ENCODE data around the gene IGSF23.
"Not testable (repeated sequence)": the region's sequence is repeated elsewhere in the genome, so short reads cannot be mapped to it uniquely, and the experiment has no call there.

The IGSF23 gene

DNA sequence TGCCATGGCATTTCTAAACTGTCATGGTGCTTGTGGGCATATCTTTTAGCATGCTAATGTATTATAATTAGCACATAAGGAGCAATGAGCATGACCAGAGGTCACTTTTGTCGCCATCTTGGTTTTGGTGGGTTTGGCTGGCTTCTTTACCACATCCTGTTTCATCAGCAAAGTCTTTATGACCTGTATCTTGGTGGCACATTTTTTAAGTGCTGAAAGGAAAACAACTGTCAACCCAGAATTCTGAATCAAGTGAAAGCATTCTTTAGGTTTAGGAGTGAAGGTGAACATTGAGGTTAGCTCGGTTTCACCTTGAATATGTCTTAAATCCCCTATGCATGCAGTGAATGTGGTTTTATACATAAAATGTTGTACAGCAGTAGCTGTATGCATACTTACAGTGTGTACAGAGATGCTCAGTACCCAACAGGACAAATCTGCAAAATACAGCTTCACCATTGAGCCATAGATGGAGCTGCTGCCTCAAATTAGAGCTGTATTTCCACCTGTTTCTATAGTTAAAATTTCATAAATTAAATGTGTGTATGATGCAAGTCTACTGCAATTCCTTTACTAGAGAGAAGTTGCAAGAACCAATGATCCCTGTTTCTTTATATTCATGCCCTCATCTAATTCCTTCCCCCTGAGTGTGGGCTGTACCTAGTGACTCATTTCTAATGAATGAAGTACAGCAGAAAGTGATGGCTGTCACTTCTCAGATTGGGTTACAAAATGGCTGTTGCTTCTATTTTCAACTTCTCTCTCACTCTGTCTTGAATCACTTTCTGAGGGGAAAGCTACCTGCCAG lies 25.2 kb upstream of the IGSF23 start:
- no peak for DNase-seq (ENCODE audit: low spot score)

DNA sequence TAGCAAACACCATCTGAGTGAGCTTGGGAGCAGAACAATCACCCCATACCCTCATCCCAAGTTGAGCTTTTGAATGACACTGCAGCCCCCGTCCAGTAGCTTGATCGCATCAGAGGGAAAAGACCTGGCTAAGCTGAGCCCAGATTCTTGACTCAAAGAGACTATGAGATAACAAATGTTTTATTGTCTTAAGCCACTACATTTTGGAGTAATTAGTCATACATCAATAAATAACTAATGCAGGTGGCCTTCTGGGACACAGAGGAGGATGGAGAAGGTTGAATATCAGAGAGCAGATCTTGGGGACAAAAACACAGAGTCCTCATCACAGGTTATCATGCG lies 24.6 kb upstream of the IGSF23 start:
- DNase-seq (ENCODE audit: low spot score): no peak

GRCh38 chr19:44590245-44591059 lies 22.9 kb upstream of the IGSF23 start:
- DNase-seq (ENCODE audit: low spot score): no peak

GRCh38 chr19:44591340-44591993 lies 21.9 kb upstream of the IGSF23 start:
- not testable (repeated sequence) for DNase-seq (ENCODE audit: low spot score)

DNA sequence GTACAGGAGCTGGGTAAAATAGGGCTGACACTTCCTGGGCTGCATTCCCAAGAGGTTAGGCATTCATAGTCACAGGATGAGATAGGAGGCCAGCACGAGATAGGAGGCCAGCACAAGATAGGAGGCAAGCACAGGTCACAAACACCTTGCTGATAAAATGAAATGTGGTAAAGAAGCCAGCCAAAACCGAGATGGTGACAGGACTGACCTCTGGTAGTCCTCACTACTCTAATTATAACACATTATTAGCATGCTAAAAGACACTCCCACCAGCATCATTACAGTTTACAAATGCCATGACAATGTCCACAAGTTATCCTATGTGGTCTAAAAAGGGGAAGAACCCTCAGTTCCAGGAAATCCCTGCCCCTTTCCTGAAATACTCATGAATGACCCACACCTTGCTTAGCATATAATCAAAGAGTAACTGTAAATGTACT lies 20.9 kb upstream of the IGSF23 start:
- DNase-seq (ENCODE audit: low spot score): no peak

- DNase-seq (ENCODE audit: low spot score): no peak
These were observed 20.1 kb upstream of the IGSF23 start for GRCh38 chr19:44593294-44593693.

DNA sequence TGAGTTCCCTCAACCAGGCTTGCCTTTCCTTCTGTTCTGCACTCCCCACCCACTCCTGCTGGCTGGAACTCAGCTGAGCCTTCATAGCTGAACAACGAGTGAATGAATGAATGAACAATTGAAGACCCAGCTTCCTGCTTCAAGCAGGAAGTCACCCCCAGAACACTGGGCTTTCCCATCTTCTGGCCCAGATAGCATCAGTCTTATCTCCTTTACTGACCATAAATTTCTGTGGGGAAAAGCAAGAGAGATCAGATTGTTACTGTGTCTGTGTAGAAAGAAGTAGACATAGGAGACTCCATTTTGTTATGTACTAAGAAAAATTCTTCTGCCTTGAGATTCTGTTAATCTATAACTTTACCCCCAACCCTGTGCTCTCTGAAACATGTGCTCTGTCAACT lies 19.5 kb upstream of the IGSF23 start:
- DNase-seq (ENCODE audit: low spot score): not testable (repeated sequence)

- no peak for DNase-seq (ENCODE audit: low spot score)
These were observed 16.8 kb upstream of the IGSF23 start for GRCh38 chr19:44596428-44597130.

DNA sequence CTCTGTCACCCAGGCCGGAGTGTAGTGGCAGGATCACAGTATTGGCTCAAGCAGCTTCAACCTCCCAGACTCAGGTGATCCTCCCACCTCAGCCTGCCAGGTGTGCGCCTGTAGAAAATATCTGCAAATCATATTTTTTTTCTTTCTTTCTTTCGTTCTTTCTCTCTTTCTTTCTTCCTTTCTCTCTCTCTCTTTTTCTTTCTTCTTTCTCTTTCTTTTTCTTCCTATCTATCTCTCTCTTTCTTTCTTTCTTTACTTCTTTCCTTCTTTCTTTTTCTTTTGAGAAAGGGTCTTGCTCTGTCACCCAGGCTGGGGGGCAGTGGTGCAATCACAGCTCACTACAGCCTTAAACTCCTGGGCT lies 16.3 kb upstream of the IGSF23 start:
- DNase-seq (ENCODE audit: low spot score): no peak

- no peak for DNase-seq (ENCODE audit: low spot score)
These were observed 15.0 kb upstream of the IGSF23 start for GRCh38 chr19:44598355-44598754.

DNA sequence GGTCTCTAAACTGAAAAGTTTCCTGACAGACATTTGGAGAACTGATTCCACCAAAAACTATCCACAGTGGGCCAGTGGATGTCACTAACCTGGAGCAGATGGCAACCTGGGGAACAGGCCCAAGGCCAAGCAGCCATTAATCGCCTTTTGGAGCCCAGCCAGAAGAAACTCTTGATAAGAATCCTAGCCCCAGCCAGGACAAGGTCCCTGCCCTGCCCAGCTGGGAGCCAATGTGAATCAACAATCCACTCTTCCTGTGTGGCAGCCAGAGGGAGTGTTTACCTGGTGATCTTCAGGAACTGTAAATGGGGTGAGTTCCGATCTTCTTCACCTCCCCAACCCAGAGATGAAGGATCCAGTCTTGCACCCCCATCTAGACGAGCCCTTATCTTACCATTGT lies 14.5 kb upstream of the IGSF23 start:
- DNase-seq (ENCODE audit: low spot score): no peak

GRCh38 chr19:44600466-44600865 lies 12.9 kb upstream of the IGSF23 start:
- DNase-seq (ENCODE audit: low spot score): no peak

- DNase-seq (ENCODE audit: low spot score): no peak
These were observed 11.3 kb upstream of the IGSF23 start for GRCh38 chr19:44602081-44602480.

GRCh38 chr19:44603201-44603945 lies 10.0 kb upstream of the IGSF23 start:
- DNase-seq (ENCODE audit: low spot score): no peak

DNA sequence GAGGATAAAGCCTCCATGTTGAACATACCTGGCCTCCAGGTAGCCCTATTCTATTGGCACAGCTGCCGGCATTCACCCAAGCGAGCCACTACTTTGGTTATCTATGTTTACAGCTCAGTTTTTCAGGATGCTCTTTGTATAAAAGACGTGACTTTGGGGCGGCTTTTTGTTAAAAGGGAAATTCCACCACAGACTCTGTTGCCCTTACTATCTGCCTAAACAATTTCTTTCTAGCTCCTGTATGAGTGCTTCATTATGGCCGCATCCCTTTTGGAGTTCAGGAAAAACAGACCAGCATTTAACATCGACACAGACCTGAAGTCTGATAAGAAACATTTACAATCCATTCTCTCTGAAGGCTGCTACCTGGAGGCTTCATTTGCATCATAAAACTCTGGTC lies 9.1 kb upstream of the IGSF23 start:
- no peak for DNase-seq (ENCODE audit: low spot score)

GRCh38 chr19:44605547-44605946 lies 7.8 kb upstream of the IGSF23 start:
- no peak for DNase-seq (ENCODE audit: low spot score)

GRCh38 chr19:44607049-44607448 lies 6.3 kb upstream of the IGSF23 start:
- no peak for DNase-seq (ENCODE audit: low spot score)

- no peak for DNase-seq (ENCODE audit: low spot score)
These were observed 5.4 kb upstream of the IGSF23 start for GRCh38 chr19:44607917-44608316.

GRCh38 chr19:44608391-44608821 lies 5.0 kb upstream of the IGSF23 start:
- DNase-seq (ENCODE audit: low spot score): no peak

DNA sequence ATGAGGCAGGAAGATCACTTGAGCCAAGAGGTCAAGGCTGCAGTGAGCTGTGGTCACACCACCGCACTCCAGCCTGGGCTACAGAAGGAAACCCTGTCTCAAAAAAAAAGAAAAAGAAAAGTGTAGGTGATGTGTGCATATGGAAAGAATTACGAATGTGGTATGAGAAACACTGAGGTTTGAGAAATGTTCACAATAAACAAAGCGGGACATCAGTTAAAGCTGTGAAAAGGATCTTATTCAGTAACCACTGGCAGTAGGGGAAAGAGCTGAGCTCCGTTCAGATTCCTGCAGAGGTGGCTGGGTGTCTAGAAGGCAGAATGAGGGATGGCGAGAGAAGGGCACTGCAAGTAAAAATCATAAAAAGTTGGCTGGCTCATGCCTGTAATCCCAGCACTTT lies 4.1 kb upstream of the IGSF23 start:
- no peak for DNase-seq (ENCODE audit: low spot score)

DNA sequence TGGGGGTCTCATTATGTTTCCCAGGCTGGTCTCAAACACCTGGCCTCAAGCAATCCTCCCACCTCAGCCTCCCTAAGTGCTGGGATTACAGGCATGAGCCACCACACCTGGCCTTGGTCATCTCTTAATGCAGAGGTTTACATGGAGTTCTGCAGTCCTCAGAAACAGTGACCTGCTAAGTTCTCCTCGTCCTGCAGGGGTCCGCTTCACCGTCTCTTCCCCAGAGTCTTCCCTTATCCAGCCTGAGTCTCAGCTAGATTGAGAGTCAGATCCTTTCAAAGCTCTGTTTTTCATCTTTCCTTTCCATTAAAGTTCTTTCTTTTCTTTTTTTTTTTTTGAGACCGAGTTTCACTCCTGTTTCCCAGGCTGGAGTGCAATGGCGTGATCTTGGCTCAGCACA lies 2.9 kb upstream of the IGSF23 start:
- DNase-seq (ENCODE audit: low spot score): not testable (repeated sequence)

Measured in hematopoietic multipotent progenitor cell treated with erythropoietin and hydrocortisone succinate and interleukin-3 and kit ligand, for 17 days (in vitro differentiated cells).